ENCODE measurements around the gene RPL13. TPM values are rescaled to one million over a fixed set of nuclear protein-coding genes. Genes with fewer than 3 reads are reported as not detected.

The RPL13 gene
- total RNA-seq, 1 experiment from 2014 or later: 1,779 TPM

GRCh38 chr16:89552329-89552728 lies 8.2 kb upstream of the RPL13 start:
- Mint-ChIP-seq H3K4me1 (ENCODE audit: low read depth, unreplicated experiment) (no peaks in the 10 kb centered on the region), H3K4me3 (ENCODE audit: low read depth, unreplicated experiment) (no peak overlapping the region), H3K27ac (ENCODE audit: unreplicated experiment) (peak overlapping the region; percentile 52), H3K36me3 (ENCODE audit: insufficient read depth, unreplicated experiment) (peaks cover 79% of the 10 kb centered on the region), H3K9me3 (ENCODE audit: low read depth, unreplicated experiment) (no peaks in the 10 kb centered on the region), H3K27me3 (ENCODE audit: unreplicated experiment) (no peaks in the 10 kb centered on the region)
- DNase-seq: no peak
- CTCF ChIA-PET: no interaction called here
- no TSS peak for BruUV-seq (replicated peaks)
- intact Hi-C loops (cut with micrococcal nuclease; ENCODE audit: unreplicated experiment): no loop called here
- TF ChIP-seq CTCF (IDR thresholded peaks at IDR 0.05; ENCODE audit: unreplicated experiment): no peak

- TF ChIP-seq CTCF (IDR thresholded peaks at IDR 0.05; ENCODE audit: unreplicated experiment): no peak
- no peaks in the 10 kb centered on the region for H3K27me3 Mint-ChIP-seq (ENCODE audit: unreplicated experiment)
- BruUV-seq (replicated peaks): no TSS peak
- H3K36me3 Mint-ChIP-seq (ENCODE audit: insufficient read depth, unreplicated experiment): peaks cover 85% of the 10 kb centered on the region
- H3K9me3 Mint-ChIP-seq (ENCODE audit: low read depth, unreplicated experiment): no peaks in the 10 kb centered on the region
- no peak for DNase-seq
- H3K4me3 Mint-ChIP-seq (ENCODE audit: low read depth, unreplicated experiment): no peak overlapping the region
- no peaks in the 10 kb centered on the region for H3K4me1 Mint-ChIP-seq (ENCODE audit: low read depth, unreplicated experiment)
- CTCF ChIA-PET: no interaction called here
- peak overlapping the region; percentile 52 for H3K27ac Mint-ChIP-seq (ENCODE audit: unreplicated experiment)
- intact Hi-C loops (cut with micrococcal nuclease; ENCODE audit: unreplicated experiment): no loop called here
Observed at GRCh38 chr16:89552913-89553312, 7.6 kb upstream of the RPL13 start.

- no peak for TF ChIP-seq CTCF (IDR thresholded peaks at IDR 0.05; ENCODE audit: unreplicated experiment)
- Mint-ChIP-seq H3K36me3 (ENCODE audit: insufficient read depth, unreplicated experiment) (peaks cover 82% of the 10 kb centered on the region), H3K27ac (ENCODE audit: unreplicated experiment) (no peak overlapping the region), H3K4me3 (ENCODE audit: low read depth, unreplicated experiment) (no peak overlapping the region), H3K27me3 (ENCODE audit: unreplicated experiment) (no peaks in the 10 kb centered on the region), H3K9me3 (ENCODE audit: low read depth, unreplicated experiment) (no peaks in the 10 kb centered on the region), H3K4me1 (ENCODE audit: low read depth, unreplicated experiment) (no peaks in the 10 kb centered on the region)
- no TSS peak for BruUV-seq (replicated peaks)
- intact Hi-C loops (cut with micrococcal nuclease; ENCODE audit: unreplicated experiment): no loop called here
- DNase-seq: no peak
- CTCF ChIA-PET: no interaction called here
Observed at GRCh38 chr16:89553733-89554132, 6.7 kb upstream of the RPL13 start.

- no TSS peak for BruUV-seq (replicated peaks)
- intact Hi-C loops (cut with micrococcal nuclease; ENCODE audit: unreplicated experiment): no loop called here
- no peak for TF ChIP-seq CTCF (IDR thresholded peaks at IDR 0.05; ENCODE audit: unreplicated experiment)
- Mint-ChIP-seq H3K36me3 (ENCODE audit: insufficient read depth, unreplicated experiment) (peaks cover 82% of the 10 kb centered on the region), H3K27ac (ENCODE audit: unreplicated experiment) (no peak overlapping the region), H3K27me3 (ENCODE audit: unreplicated experiment) (no peaks in the 10 kb centered on the region), H3K9me3 (ENCODE audit: low read depth, unreplicated experiment) (no peaks in the 10 kb centered on the region), H3K4me3 (ENCODE audit: low read depth, unreplicated experiment) (no peak overlapping the region), H3K4me1 (ENCODE audit: low read depth, unreplicated experiment) (peaks cover 2% of the 10 kb centered on the region)
- DNase-seq: no peak
- CTCF ChIA-PET: interaction anchor here (0.7 kb wide), 1 partner anchor 224 kb away, joined by 3 read pairs; no protein-coding TSS in a partner anchor
Observed at GRCh38 chr16:89554343-89554742, 6.1 kb upstream of the RPL13 start.

Data from Calu3 (cell line).